Adrenal gland (tissue), 12 donors: ENCODE results near the gene NEU1. TPM values are rescaled to one million over a fixed set of nuclear protein-coding genes. Genes with fewer than 3 reads are reported as not detected.
A peak's percentile ranks its signal among the peaks of the same experiment; 100 is the strongest.
"Not testable (repeated sequence)": the region's sequence is repeated elsewhere in the genome, so short reads cannot be mapped to it uniquely, and the experiment has no call there.

Experiments used
- DNase-seq, 7 donors: peaks; one replicate each; pipeline ENCODE4 v3.0.0-alpha.2; 2019 to 2020
- H3K27ac ChIP-seq, 5 donors: fragments of 200-600 bp; sonication (generic) in 4 of 5; 1 replicate in 3 of 5; 2 replicates in 2 of 5; pipeline versions ENCODE4 v1.5.1 to v1.8.0; 2016 to 2020; ENCODE audit warnings: mild to moderate bottlenecking in 1 of 5
- H3K27me3 ChIP-seq: fragments of 200-600 bp; 2 replicates; pipeline ENCODE4 v1.8.0; 2021
- H3K36me3 ChIP-seq, 2 donors: fragments of 200-600 bp; replicated peaks in 1 of 2; 1 replicate in 1 of 2; 2 replicates in 1 of 2; pipeline versions ENCODE4 v1.5.1 to v1.8.0; 2018 to 2022
- H3K4me1 ChIP-seq, 2 donors: fragments of 200-600 bp; replicated peaks in 1 of 2; 1 replicate in 1 of 2; 2 replicates in 1 of 2; pipeline versions ENCODE4 v1.5.1 to v1.8.0; 2018 to 2021
- H3K4me3 ChIP-seq, 4 donors: fragments of 200-600 bp; sonication (generic) in 3 of 4; one replicate each; pipeline ENCODE4 v1.5.1; 2016 to 2018
- H3K9me3 ChIP-seq, 3 donors: fragments of 200-600 bp; sonication (generic) in 1 of 3; replicated peaks in 1 of 3; 1 replicate in 2 of 3; 2 replicates in 1 of 3; pipeline versions ENCODE4 v1.5.1 to v1.8.0; 2016 to 2021
- CTCF ChIP-seq, 6 experiments: fragments of 450-650 bp in 4 of 6; fragments of 200-600 bp in 2 of 6; sonication (generic) in 1 of 6; IDR thresholded peaks; 1 replicate in 5 of 6; 2 replicates in 1 of 6; pipeline versions ENCODE4 v1.5.1 to v1.8.0; 2016 to 2021; ENCODE audit warnings: antibody characterized with exemption in 6 of 6, mild to moderate bottlenecking in 2 of 6, moderate library complexity in 1 of 6
- POLR2A ChIP-seq, 2 donors: fragments of 450-650 bp; IDR thresholded peaks; one replicate each; pipeline ENCODE4 v1.6.1; 2017; ENCODE audit warnings: antibody characterized with exemption in 2 of 2, mild to moderate bottlenecking in 2 of 2, moderate library complexity in 1 of 2
- WGBS, 4 donors: extraction: QIAGEN DNeasy Blood & Tissue Kit in 2 of 4; methylation state at CpG; one replicate each; pipeline versions ENCODE4 v1.1.5 to v1.1.7; 2013 to 2017; 5-methylcytosine and 5-hydroxymethylcytosine counted together
- intact Hi-C, 2 donors: fragments of 100-400 bp; cut with DNase I; formaldehyde crosslinking; loops; one replicate each; pipeline versions ENCODE4 v1.14.1 to v1.15.0; 2022 to 2023
- polyA plus RNA-seq, 3 donors: library from polyadenylated mRNA; stranded (reverse); fragments of 200-250 nt in 2 of 3; fragments of 350-450 nt in 1 of 3; fragmentation: Illumina TruSeq in 1 of 3; extraction: RNeasy Lipid Tissue Mini Kit (QIAGEN cat#74804) in 1 of 3; gene quantifications; one replicate each; pipeline ENCODE4 v1.2.3, GENCODE V29; 2013 to 2014
- total RNA-seq, 9 donors: library from RNA; depleted of rRNA in 4 of 9; stranded (reverse); fragments of >200 nt in 4 of 9; fragments of 120-200 nt in 1 of 9; fragmentation: NEBNext Ultra II Directional in 1 of 9; extraction: Animal tissue kit (Norgen Biotek cat#: 25700) in 1 of 9; gene quantifications; one replicate each; pipeline versions ENCODE4 v1.1.0 to v1.2.4, GENCODE V29; 2013 to 2023
- donor health status: healthy with polysubstance abuse.
- donor health status: Bipolar disorder and iron deficiency.
- donor health status: DM: yes; HTN: yes; CAD: no.
- donor health status: DM: no; HTN: no; CAD: no.
- donor health status: DM: no; HTN: no; CAD: no.
- donor health status: DM: yes; HTN: yes; CAD: no.

NEU1 gene
- total and polyA plus RNA-seq, 12 donors: 57.8 to 178 (median 108) TPM

- WGBS, 4 donors: 29 to 38% (median 33%) methylated on average over 3 to 15 of the region's 37 CpGs
- H3K9me3 ChIP-seq, H3K27me3 ChIP-seq, intact Hi-C loops, H3K36me3 ChIP-seq: not testable (repeated sequence)
- H3K27ac ChIP-seq: peak overlapping the region in 4 of 5 donors; percentile 47 to 100 (median 78)
- peak overlapping the region in 2 of 4 donors; percentile 0 to 59 for H3K4me3 ChIP-seq
- H3K4me1 ChIP-seq: peaks cover 24 to 48% of the 10 kb centered on the region in 2 donors
- DNase-seq: peak in 2 of 7 donors; percentile 32 to 55
- peak in 1 of 6 experiments; percentile 17 for TF ChIP-seq CTCF (IDR thresholded peaks at IDR 0.05)
These were observed 45.3 kb downstream of the NEU1 start for GRCh38 chr6:31817133-31817928.

GRCh38 chr6:31815025-31815838 is 47.4 kb downstream of the NEU1 start, which contains the start of the genes HSPA1A and HSPA1L:
Gene HSPA1A, plus strand, starts transcription at chr6:31815543. Its CDS starts 214 bp downstream, at chr6:31815757.
Gene HSPA1L, minus strand, starts transcription at chr6:31815283. Its CDS starts 3,311 bp downstream, at chr6:31811972.
- no peak for TF ChIP-seq CTCF (IDR thresholded peaks at IDR 0.05)
- peak; percentile 99 to 100 for TF ChIP-seq POLR2A (IDR thresholded peaks at IDR 0.05)
- H3K9me3 ChIP-seq: no peaks in the 10 kb centered on the region
- intact Hi-C loops: no loop called here
- WGBS, 4 donors: 0 to 4% (median 2%) methylated on average over 16 to 56 of the region's 56 CpGs
- H3K27ac ChIP-seq: peak within 1 kb of the TSS; percentile 77 to 100 (median 93)
- H3K36me3 ChIP-seq: no peaks in the 10 kb centered on the region
- no peaks in the 10 kb centered on the region for H3K27me3 ChIP-seq
- H3K4me3 ChIP-seq: peak within 1 kb of the TSS in 2 of 4 donors; percentile 40 to 56
- DNase-seq: peak; percentile 94 to 98 (median 96)
- peaks cover 11 to 38% of the 10 kb centered on the region in 2 donors for H3K4me1 ChIP-seq

- no peaks in the 10 kb centered on the region for H3K36me3 ChIP-seq
- 1 to 8% (median 4%) methylated on average over 13 of the region's 13 CpGs for WGBS, 4 donors
- no peaks in the 10 kb centered on the region for H3K27me3 ChIP-seq
- H3K9me3 ChIP-seq: no peaks in the 10 kb centered on the region
- intact Hi-C loops: no loop called here
- H3K4me1 ChIP-seq: peaks cover 11 to 32% of the 10 kb centered on the region in 2 donors
- peak overlapping the region in 2 of 4 donors; percentile 40 to 56 for H3K4me3 ChIP-seq
- peak; percentile 93 to 98 (median 96) for DNase-seq
- H3K27ac ChIP-seq: peak overlapping the region; percentile 77 to 100 (median 93)
- TF ChIP-seq CTCF (IDR thresholded peaks at IDR 0.05) (no peak), POLR2A (IDR thresholded peaks at IDR 0.05) (peak in 1 of 2 donors; percentile 54)
These were observed 48.0 kb downstream of the NEU1 start for GRCh38 chr6:31814677-31815024.

GRCh38 chr6:31813465-31813849 is 49.2 kb downstream of the NEU1 start:
- intact Hi-C loops: no loop called here
- Histone ChIP-seq H3K4me1 (peaks cover 2 to 22% of the 10 kb centered on the region in 2 donors), H3K36me3 (no peaks in the 10 kb centered on the region), H3K27me3 (no peaks in the 10 kb centered on the region), H3K27ac (peak overlapping the region in 4 of 5 donors; percentile 69 to 100 (median 94)), H3K4me3 (peak overlapping the region in 1 of 4 donors; percentile 56), H3K9me3 (no peaks in the 10 kb centered on the region)
- no peak for TF ChIP-seq POLR2A (IDR thresholded peaks at IDR 0.05)
- TF ChIP-seq CTCF (IDR thresholded peaks at IDR 0.05): no peak
- 92 to 97% (median 97%) methylated on average over 7 of the region's 7 CpGs for WGBS, 4 donors
- DNase-seq: peak in 1 of 7 donors; percentile 20
